ENCODE measurements around the gene FAM193B. TPM values are rescaled to one million over a fixed set of nuclear protein-coding genes. Genes with fewer than 3 reads are reported as not detected.
A peak's percentile ranks its signal among the peaks of the same experiment; 100 is the strongest.

FAM193B gene
- total RNA-seq, 2 experiments from 2014 or later = 71.4 to 76.7 TPM

- CTCF ChIA-PET = interaction anchor here (1.0 to 2.2 kb wide), 14 partner anchors 13 to 188 kb away, joined by 3 to 12 read pairs (median 4); partner anchors contain the start of gene MXD3
- DNase-seq (peak; percentile 55), ATAC-seq (peak; percentile 2)
- Mint-ChIP-seq H3K27ac (peak overlapping the region; percentile 68), H3K36me3 (ENCODE audit: low read depth) (peaks cover 3% of the 10 kb centered on the region), H3K4me3 (peak overlapping the region; percentile 79), H3K4me1 (ENCODE audit: low read depth) (peaks cover 37% of the 10 kb centered on the region), H3K27me3 (peaks cover 11% of the 10 kb centered on the region), H3K9me3 (no peaks in the 10 kb centered on the region)
- TF ChIP-seq CTCF (IDR thresholded peaks at IDR 0.05) = no peak
- intact Hi-C loops (cut with micrococcal nuclease) = loop anchor here (5.0 kb wide), 2 partner anchors 41 to 186 kb away; partner anchors contain the start of gene MXD3
- POLR2A ChIA-PET = interaction anchor here (0.6 to 7.1 kb wide), 8 partner anchors 9 to 49 kb away, joined by 3 to 130 read pairs (median 4); partner anchors contain the start of genes DBN1, DDX41 and DOK3
Measured at GRCh38 chr5:177498013-177498787, 56.2 kb downstream of the FAM193B start.

DNA sequence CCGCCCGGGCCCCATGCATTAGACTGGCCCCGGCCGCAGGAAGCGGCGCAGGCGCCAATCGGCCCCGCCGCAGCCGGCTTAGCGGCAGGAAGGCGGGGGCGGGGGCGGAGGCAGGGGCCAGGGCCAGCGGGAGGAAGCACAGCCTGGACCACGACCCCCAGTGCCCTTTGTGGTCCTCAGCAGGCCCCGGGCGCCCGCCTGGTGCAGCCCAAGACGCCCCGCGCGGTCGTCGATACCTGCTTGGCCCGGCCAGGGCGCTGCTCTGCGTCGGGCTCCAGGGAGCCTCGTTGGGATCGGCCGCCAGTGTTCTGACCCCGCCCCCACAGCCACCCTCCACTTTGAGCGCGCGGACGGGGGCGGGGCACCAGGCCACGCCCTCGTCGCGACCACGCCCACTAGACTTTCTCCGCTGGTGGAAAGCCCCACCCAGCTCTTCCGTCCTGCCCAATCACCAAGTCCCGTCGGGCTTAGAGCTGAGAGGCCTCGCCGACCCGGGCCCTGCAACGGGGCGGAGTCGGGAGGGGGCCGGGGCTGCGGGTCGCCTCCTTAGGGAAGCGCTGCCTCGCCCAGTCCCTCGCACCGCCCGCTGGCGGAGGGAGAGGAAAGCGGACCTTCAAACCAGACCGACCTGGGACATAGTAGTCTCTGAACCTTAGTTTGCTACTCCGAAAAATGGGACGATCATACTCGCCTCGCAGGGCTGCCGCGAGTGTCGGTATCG lies 56.9 kb downstream of the FAM193B start, which contains the start of gene PDLIM7:
Gene PDLIM7 (minus strand): TSS at position 313 of the 721 bp plus-strand sequence. CDS start 1,092 bp downstream, outside the sequence.
- DNase-seq (peak; percentile 97), ATAC-seq (peak; percentile 82)
- Mint-ChIP-seq H3K4me3 (peak within 1 kb of the TSS; percentile 79), H3K36me3 (ENCODE audit: low read depth) (peaks cover 9% of the 10 kb centered on the region), H3K27ac (peak within 1 kb of the TSS; percentile 68), H3K9me3 (no peaks in the 10 kb centered on the region), H3K4me1 (ENCODE audit: low read depth) (peaks cover 38% of the 10 kb centered on the region), H3K27me3 (peaks cover 11% of the 10 kb centered on the region)
- CTCF ChIA-PET = interaction anchor here (0.6 to 2.2 kb wide), 15 partner anchors 11 to 188 kb away, joined by 3 to 12 read pairs (median 4); partner anchors contain the start of gene MXD3
- TF ChIP-seq CTCF (IDR thresholded peaks at IDR 0.05) = no peak
- intact Hi-C loops (cut with micrococcal nuclease) = loop anchor here (2.0 to 5.0 kb wide), 3 partner anchors 40 to 185 kb away; partner anchors contain the start of gene MXD3
- POLR2A ChIA-PET = interaction anchor here (0.9 to 7.1 kb wide), 7 partner anchors 10 to 108 kb away, joined by 3 to 130 read pairs (median 5); partner anchors contain the start of genes DBN1 and DDX41

DNA sequence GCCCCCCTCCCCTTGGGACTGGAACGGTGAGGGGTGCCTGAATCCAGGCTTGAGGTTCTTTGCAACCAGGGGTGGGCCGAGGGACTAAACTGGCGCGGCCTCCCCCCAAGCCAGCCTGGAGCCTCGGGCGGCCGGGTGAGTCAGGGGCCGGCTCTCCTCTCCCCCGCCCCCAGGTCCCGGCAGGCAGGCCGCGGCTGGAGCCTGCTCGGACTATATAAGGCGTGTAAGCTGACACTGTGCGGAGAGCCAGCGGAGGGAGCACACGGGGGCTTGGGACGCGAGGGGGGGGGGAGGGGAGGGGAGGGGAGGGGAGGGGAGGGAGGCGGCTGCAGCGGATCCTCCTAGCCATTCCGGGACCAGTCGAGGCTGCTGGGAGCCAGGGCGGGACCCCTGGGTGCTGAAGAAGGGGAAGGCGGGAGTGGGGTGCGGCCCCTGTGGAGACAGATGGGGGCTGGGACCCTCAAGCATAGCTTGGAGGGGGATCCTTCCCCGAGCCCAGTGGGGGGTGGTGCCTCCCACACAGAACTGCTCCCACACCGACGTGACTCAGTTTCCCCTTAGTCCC lies 57.6 kb downstream of the FAM193B start:
- H3K27ac Mint-ChIP-seq = peak overlapping the region; percentile 49
- POLR2A ChIA-PET = interaction anchor here (0.8 to 7.1 kb wide), 8 partner anchors 9 to 107 kb away, joined by 3 to 130 read pairs (median 6); partner anchors contain the start of genes DBN1 and DDX41
- H3K9me3 Mint-ChIP-seq = no peaks in the 10 kb centered on the region
- CTCF ChIA-PET = interaction anchor here (0.6 to 4.8 kb wide), 16 partner anchors 12 to 187 kb away, joined by 3 to 30 read pairs (median 4); partner anchors contain the start of gene MXD3
- peak overlapping the region; percentile 79 for H3K4me3 Mint-ChIP-seq
- no peak for TF ChIP-seq CTCF (IDR thresholded peaks at IDR 0.05)
- H3K4me1 Mint-ChIP-seq (ENCODE audit: low read depth) = peaks cover 38% of the 10 kb centered on the region
- H3K27me3 Mint-ChIP-seq = peaks cover 11% of the 10 kb centered on the region
- ATAC-seq (peak; percentile 2), DNase-seq (peak; percentile 50)
- intact Hi-C loops (cut with micrococcal nuclease) = loop anchor here (2.0 to 5.0 kb wide), 3 partner anchors 40 to 185 kb away; partner anchors contain the start of gene MXD3
- H3K36me3 Mint-ChIP-seq (ENCODE audit: low read depth) = peaks cover 13% of the 10 kb centered on the region

GRCh38 chr5:177496070-177496726 lies 58.2 kb downstream of the FAM193B start:
- Mint-ChIP-seq H3K4me3 (peak overlapping the region; percentile 71), H3K4me1 (ENCODE audit: low read depth) (peaks cover 38% of the 10 kb centered on the region), H3K9me3 (no peaks in the 10 kb centered on the region), H3K27ac (no peak overlapping the region), H3K36me3 (ENCODE audit: low read depth) (peaks cover 15% of the 10 kb centered on the region), H3K27me3 (peaks cover 11% of the 10 kb centered on the region)
- ChIA-PET CTCF (interaction anchor here (1.2 to 4.8 kb wide), 7 partner anchors 12 to 106 kb away, joined by 3 to 30 read pairs (median 12); no protein-coding TSS in a partner anchor), POLR2A (interaction anchor here (0.8 to 7.1 kb wide), 9 partner anchors 8 to 107 kb away, joined by 3 to 130 read pairs (median 5); partner anchors contain the start of gene DBN1)
- peak; percentile 47 for TF ChIP-seq CTCF (IDR thresholded peaks at IDR 0.05)
- intact Hi-C loops (cut with micrococcal nuclease) = loop anchor here (2.0 to 5.0 kb wide), 3 partner anchors 39 to 184 kb away; partner anchors contain the start of gene MXD3
- no peak for DNase-seq
- ATAC-seq = no peak
